B cell (primary cell): ENCODE results near the gene CASR. TPM values are rescaled to one million over a fixed set of nuclear protein-coding genes. Genes with fewer than 3 reads are reported as not detected.
A peak's percentile ranks its signal among the peaks of the same experiment; 100 is the strongest.

ENCODE experiments used
- ATAC-seq: fragments of 200-7000 bp; cut with Tn5 transposase; one replicate; pipeline ENCODE4 v1.10.0; 2021; ENCODE audit warnings: low read depth, mild to moderate bottlenecking, moderate number of reproducible peaks, moderate library complexity
- CTCF ChIA-PET: fragments of 350-600 bp; sonication (Branson Sonifier 250); formaldehyde crosslinking; loops from one replicate; lab custom pipeline; 2021; ENCODE audit warnings: antibody characterized with exemption, inconsistent platforms; lab: Charles Lee
- POLR2A ChIA-PET: fragments of 350-600 bp; sonication (Branson Sonifier 250); formaldehyde crosslinking; loops from one replicate; lab custom pipeline; 2021; ENCODE audit warnings: antibody characterized with exemption; lab: Charles Lee
- DNase-seq: peaks from one replicate; pipeline ENCODE4 v3.0.0; 2013
- H2AFZ ChIP-seq: 2 replicates; pipeline ENCODE4 v1.6.1; 2012; ENCODE audit warnings: mild to moderate bottlenecking, low read depth, low read length; ENCODE audit not compliant: insufficient read depth, poor library complexity, severe bottlenecking
- H3K27ac ChIP-seq, 2 donors: 1 replicate in 1 of 2; 2 replicates in 1 of 2; pipeline ENCODE4 v1.5.1; 2012 to 2013; ENCODE audit warnings: low read length in 2 of 2, mild to moderate bottlenecking in 2 of 2, moderate library complexity in 1 of 2
- H3K27me3 ChIP-seq, 4 experiments: fragments of 200-600 bp in 1 of 4; sonication (generic) in 1 of 4; replicated peaks in 1 of 4; 1 replicate in 2 of 4; 2 replicates in 2 of 4; pipeline versions ENCODE4 v1.6.1 to v1.7.0; 2013 to 2016; ENCODE audit warnings: low read length in 3 of 4, mild to moderate bottlenecking in 2 of 4, mixed read lengths in 1 of 4, moderate library complexity in 1 of 4; ENCODE audit not compliant: insufficient read depth in 4 of 4, control insufficient read depth in 3 of 4; ENCODE audit errors: control extremely low read depth in 1 of 4
- H3K36me3 ChIP-seq, 2 experiments: replicated peaks in 1 of 2; 1 replicate in 1 of 2; 2 replicates in 1 of 2; pipeline versions ENCODE4 v1.6.1 to v1.7.1; 2013; ENCODE audit warnings: low read length in 1 of 2; ENCODE audit not compliant: insufficient read depth in 2 of 2, control insufficient read depth in 1 of 2; ENCODE audit errors: control extremely low read depth in 1 of 2, extremely low read depth in 1 of 2
- H3K4me1 ChIP-seq, 2 donors: fragments of 200-600 bp in 1 of 2; sonication (generic) in 1 of 2; 1 replicate in 1 of 2; 2 replicates in 1 of 2; pipeline versions ENCODE4 v1.5.1 to v1.6.1; 2013 to 2017; ENCODE audit warnings: low read length in 2 of 2; ENCODE audit not compliant: control insufficient read depth in 2 of 2, insufficient read depth in 2 of 2
- H3K4me2 ChIP-seq: replicated peaks from 2 replicates; pipeline ENCODE3; 2012; ENCODE audit warnings: mild to moderate bottlenecking, low read depth, low read length; ENCODE audit not compliant: poor library complexity, severe bottlenecking
- H3K4me3 ChIP-seq, 5 experiments: fragments of 200-600 bp in 1 of 5; sonication (generic) in 1 of 5; 1 replicate in 3 of 5; 2 replicates in 2 of 5; pipeline versions ENCODE4 v1.5.1 to v1.7.0; 2011 to 2016; ENCODE audit warnings: low read length in 4 of 5, mild to moderate bottlenecking in 4 of 5, low read depth in 2 of 5, control low read depth in 1 of 5, moderate library complexity in 1 of 5; ENCODE audit not compliant: insufficient read depth in 1 of 5; ENCODE audit errors: control extremely low read depth in 1 of 5, extremely low read depth in 1 of 5
- H3K79me2 ChIP-seq: fragments of 200-600 bp; sonication (generic); one replicate; pipeline ENCODE4 v1.6.0; 2016; ENCODE audit warnings: low read length; ENCODE audit not compliant: control insufficient read depth, insufficient read depth
- H3K9ac ChIP-seq: fragments of 200-600 bp; sonication (generic); 2 replicates; pipeline ENCODE4 v1.6.1; 2017; ENCODE audit warnings: mild to moderate bottlenecking, low read length, moderate library complexity
- H3K9me3 ChIP-seq, 3 donors: one replicate each; pipeline versions ENCODE4 v1.6.1 to v1.7.1; 2013; ENCODE audit warnings: low read length in 2 of 3; ENCODE audit not compliant: control insufficient read depth in 2 of 3, insufficient read depth in 1 of 3; ENCODE audit errors: control extremely low read depth in 1 of 3
- H4K20me1 ChIP-seq: 2 replicates; pipeline ENCODE4 v1.6.0; 2012; ENCODE audit warnings: mild to moderate bottlenecking, low read length; ENCODE audit not compliant: insufficient read depth, control insufficient read depth, poor library complexity, severe bottlenecking
- H3K27ac Mint-ChIP-seq: one replicate; pipeline ENCODE4 v1.8.0; 2021; ENCODE audit warnings: mixed read lengths
- H3K27me3 Mint-ChIP-seq: one replicate; pipeline ENCODE4 v1.8.0; 2021; ENCODE audit warnings: mixed read lengths
- H3K4me1 Mint-ChIP-seq: one replicate; pipeline ENCODE4 v1.8.0; 2021; ENCODE audit warnings: mixed read lengths
- H3K4me3 Mint-ChIP-seq: one replicate; pipeline ENCODE4 v1.8.0; 2021; ENCODE audit warnings: mixed read lengths
- H3K9me3 Mint-ChIP-seq: one replicate; pipeline ENCODE4 v1.8.0; 2022; ENCODE audit warnings: mixed read lengths; ENCODE audit not compliant: insufficient read depth
- CTCF ChIP-seq: fragments of 200-600 bp; IDR thresholded peaks from one replicate; pipeline ENCODE4 v1.8.0; 2022; ENCODE audit warnings: antibody characterized with exemption, mild to moderate bottlenecking
- EZH2 ChIP-seq: IDR thresholded peaks from 2 replicates; pipeline ENCODE4 v1.6.1; 2012; ENCODE audit warnings: borderline replicate concordance, low read depth, mild to moderate bottlenecking, moderate library complexity, low read length; ENCODE audit not compliant: insufficient read depth, poor library complexity, severe bottlenecking
- WGBS: methylation state at CpG from one replicate; pipeline ENCODE4 v1.1.5; 2013; ENCODE audit warnings: missing lambda C conversion rate; ENCODE audit not compliant: insufficient coverage; 5-methylcytosine and 5-hydroxymethylcytosine counted together
- intact Hi-C: fragments of 100-400 bp; cut with micrococcal nuclease; formaldehyde crosslinking; loops from one replicate; pipeline ENCODE4 v1.10.0; 2022
- polyA plus RNA-seq: library from polyadenylated mRNA; depleted of rRNA; stranded (reverse); fragments of >200 nt; gene quantifications from 2 replicates; pipeline ENCODE4 v1.2.3, GENCODE V29; 2012
- total RNA-seq, 2 donors: library from RNA; stranded (reverse); fragments of 120-200 nt in 1 of 2; gene quantifications; 1 replicate in 1 of 2; 2 replicates in 1 of 2; pipeline versions ENCODE4 v1.2.3 to v1.2.4, GENCODE V29; 2013 to 2022

Gene CASR
- total and polyA plus RNA-seq, 2 donors (not counting 1 experiment from before 2014, with no cell fraction given) = not detected

DNA sequence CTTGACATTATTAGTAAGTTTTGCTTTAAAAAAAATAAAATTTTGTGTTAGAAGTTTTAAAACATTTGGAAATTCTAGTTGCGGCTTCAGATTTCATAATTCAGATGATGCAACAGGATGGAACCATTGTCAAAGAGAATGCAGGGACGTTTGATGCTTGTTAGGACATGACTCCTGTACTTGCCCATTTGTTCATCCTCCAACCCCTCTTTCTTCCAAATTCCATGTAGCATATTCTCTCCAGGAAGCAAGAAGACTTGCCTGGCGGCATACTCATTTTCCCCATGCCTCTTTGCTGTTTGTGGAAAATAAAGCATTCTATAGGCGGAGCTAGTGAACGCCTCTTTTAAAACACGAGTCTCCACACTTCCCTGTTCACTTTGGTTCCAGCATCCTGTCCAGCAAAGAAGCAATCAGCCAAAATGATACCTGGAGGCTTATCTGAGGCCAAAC is 141.4 kb downstream of the CASR start, which contains the start of gene CSTA:
TSS of gene CSTA (plus strand) at position 378 of the 453 bp plus-strand sequence. CDS start at position 423, 45 bp downstream.
- ChIA-PET POLR2A (no interaction called here), CTCF (no interaction called here)
- DNase-seq = no peak
- H3K27ac Mint-ChIP-seq = no peak within 1 kb of the TSS
- H3K9ac ChIP-seq = no peak within 1 kb of the TSS
- H3K79me2 ChIP-seq = no peaks in the 10 kb centered on the region
- 93% methylated on average over 2 of the region's 6 CpGs for WGBS
- no peaks in the 10 kb centered on the region for H4K20me1 ChIP-seq
- no peak for ATAC-seq
- H3K27me3 Mint-ChIP-seq = no peaks in the 10 kb centered on the region
- H3K4me2 ChIP-seq = no peak within 1 kb of the TSS
- intact Hi-C loops = no loop called here
- H3K4me3 ChIP-seq = peak within 1 kb of the TSS in 1 of 5 experiments; percentile 46
- H3K9me3 ChIP-seq = peaks cover 0 to 6% (median 3%) of the 10 kb centered on the region in 3 donors
- no peak within 1 kb of the TSS for H2AFZ ChIP-seq
- no peaks in the 10 kb centered on the region for H3K4me1 Mint-ChIP-seq
- TF ChIP-seq EZH2 = no peak
- TF ChIP-seq CTCF = no peak
- H3K4me1 ChIP-seq = no peaks in the 10 kb centered on the region
- H3K4me3 Mint-ChIP-seq = no peak within 1 kb of the TSS
- no peaks in the 10 kb centered on the region for H3K36me3 ChIP-seq
- H3K27me3 ChIP-seq = no peaks in the 10 kb centered on the region
- no peak within 1 kb of the TSS for H3K27ac ChIP-seq
- H3K9me3 Mint-ChIP-seq = peaks cover 4% of the 10 kb centered on the region

- peak overlapping the region in 1 of 5 experiments; percentile 46 for H3K4me3 ChIP-seq
- ChIA-PET CTCF (no interaction called here), POLR2A (no interaction called here)
- Mint-ChIP-seq H3K9me3 (no peaks in the 10 kb centered on the region), H3K27me3 (no peaks in the 10 kb centered on the region), H3K4me1 (no peaks in the 10 kb centered on the region), H3K27ac (no peak overlapping the region), H3K4me3 (no peak overlapping the region)
- no peaks in the 10 kb centered on the region for H4K20me1 ChIP-seq
- peaks cover 0 to 2% (median 0%) of the 10 kb centered on the region in 3 donors for H3K9me3 ChIP-seq
- no peaks in the 10 kb centered on the region for H3K79me2 ChIP-seq
- intact Hi-C loops = no loop called here
- WGBS = 90% methylated on average over 2 of the region's 3 CpGs
- no peak overlapping the region for H2AFZ ChIP-seq
- no peaks in the 10 kb centered on the region for H3K36me3 ChIP-seq
- ATAC-seq (no peak), DNase-seq (no peak)
- TF ChIP-seq EZH2 = no peak
- no peaks in the 10 kb centered on the region for H3K4me1 ChIP-seq
- H3K9ac ChIP-seq = no peak overlapping the region
- H3K27me3 ChIP-seq = no peaks in the 10 kb centered on the region
- no peak overlapping the region for H3K27ac ChIP-seq
- no peak overlapping the region for H3K4me2 ChIP-seq
Observed at GRCh38 chr3:122325769-122326168, 142.3 kb downstream of the CASR start.
